H9 (cell line): ENCODE measurements around the gene TPM4. TPM values are rescaled to one million over a fixed set of nuclear protein-coding genes. Genes with fewer than 3 reads are reported as not detected.

Source experiments
- DNase-seq: peaks from one replicate; pipeline ENCODE4 v3.0.0-alpha.2; 2017
- H2AFZ ChIP-seq: one replicate; pipeline ENCODE4 v1.6.1; 2013; ENCODE audit warnings: mild to moderate bottlenecking, low read length, control low read depth, moderate library complexity
- H2AK5ac ChIP-seq: 2 replicates; pipeline ENCODE4 v1.6.1; 2013; ENCODE audit warnings: low read length, control low read depth, mixed read lengths; ENCODE audit not compliant: insufficient read length
- H2BK120ac ChIP-seq: one replicate; pipeline ENCODE4 v1.6.1; 2013; ENCODE audit warnings: low read depth, mild to moderate bottlenecking, low read length, control low read depth, inconsistent platforms; ENCODE audit not compliant: poor library complexity, severe bottlenecking
- H2BK12ac ChIP-seq: 2 replicates; pipeline ENCODE4 v1.6.1; 2013; ENCODE audit warnings: low read length, control low read depth, mixed read lengths, low read depth; ENCODE audit not compliant: insufficient read length
- H2BK15ac ChIP-seq: 2 replicates; pipeline ENCODE4 v1.6.1; 2013; ENCODE audit warnings: low read depth, low read length, control low read depth
- H2BK20ac ChIP-seq: one replicate; pipeline ENCODE4 v1.6.1; 2013; ENCODE audit warnings: low read depth, mild to moderate bottlenecking, low read length, control low read depth, inconsistent platforms; ENCODE audit not compliant: poor library complexity, severe bottlenecking
- H2BK5ac ChIP-seq: 2 replicates; pipeline ENCODE4 v1.6.1; 2013; ENCODE audit warnings: low read length, control low read depth, mixed read lengths; ENCODE audit not compliant: insufficient read length
- H3K14ac ChIP-seq: 2 replicates; pipeline ENCODE4 v1.6.1; 2013; ENCODE audit warnings: low read length, control low read depth; ENCODE audit not compliant: insufficient read depth
- H3K18ac ChIP-seq: 2 replicates; pipeline ENCODE4 v1.6.1; 2013; ENCODE audit warnings: low read depth, mild to moderate bottlenecking, mixed read lengths, low read length, control low read depth; ENCODE audit not compliant: insufficient read length
- H3K23ac ChIP-seq: 2 replicates; pipeline ENCODE4 v1.6.1; 2013; ENCODE audit warnings: low read length, control low read depth, mixed read lengths, low read depth; ENCODE audit not compliant: insufficient read length
- H3K23me2 ChIP-seq: 2 replicates; pipeline ENCODE4 v1.6.1; 2013; ENCODE audit warnings: low read depth, mild to moderate bottlenecking, mixed read lengths, low read length, control low read depth; ENCODE audit not compliant: insufficient read length, poor library complexity, severe bottlenecking
- H3K27ac ChIP-seq: 2 replicates; pipeline ENCODE4 v1.5.1; 2013; ENCODE audit warnings: low read length, control low read depth, mixed read lengths, low read depth; ENCODE audit not compliant: insufficient read length
- H3K27me3 ChIP-seq: 2 replicates; pipeline ENCODE4 v1.6.1; 2013; ENCODE audit warnings: low read length, control low read depth, inconsistent platforms; ENCODE audit not compliant: insufficient read depth
- H3K4ac ChIP-seq: 2 replicates; pipeline ENCODE4 v1.6.1; 2013; ENCODE audit warnings: low read depth, mild to moderate bottlenecking, control low read depth, inconsistent platforms, low read length, moderate library complexity
- H3K4me1 ChIP-seq: 2 replicates; pipeline ENCODE4 v1.6.1; 2013; ENCODE audit warnings: low read length, control low read depth, inconsistent platforms; ENCODE audit not compliant: insufficient read depth
- H3K4me2 ChIP-seq: 2 replicates; pipeline ENCODE4 v1.6.1; 2013; ENCODE audit warnings: low read length, control low read depth, mixed read lengths; ENCODE audit not compliant: insufficient read length, insufficient read depth
- H3K56ac ChIP-seq: 2 replicates; pipeline ENCODE4 v1.6.1; 2013; ENCODE audit warnings: low read depth, mild to moderate bottlenecking, mixed read lengths, low read length, control low read depth; ENCODE audit not compliant: insufficient read length
- H3K79me1 ChIP-seq: 2 replicates; pipeline ENCODE4 v1.6.1; 2013; ENCODE audit warnings: low read depth, mild to moderate bottlenecking, moderate library complexity, low read length, control low read depth, inconsistent platforms; ENCODE audit not compliant: insufficient read depth, poor library complexity, severe bottlenecking
- H3K79me2 ChIP-seq: 2 replicates; pipeline ENCODE4 v1.6.1; 2013; ENCODE audit warnings: low read length, control low read depth, inconsistent platforms; ENCODE audit not compliant: insufficient read depth
- H3K9ac ChIP-seq: 2 replicates; pipeline ENCODE4 v1.6.1; 2013; ENCODE audit warnings: low read length, control low read depth, mixed read lengths; ENCODE audit not compliant: insufficient read length; ENCODE audit errors: extremely low read depth
- H3K9me3 ChIP-seq: one replicate; pipeline ENCODE4 v1.6.1; 2013; ENCODE audit warnings: low read depth, low read length, inconsistent platforms; ENCODE audit not compliant: control insufficient read depth
- H3T11ph ChIP-seq: one replicate; pipeline ENCODE4 v1.6.1; 2013; ENCODE audit warnings: mild to moderate bottlenecking, low read length, control low read depth, inconsistent platforms
- H4K20me1 ChIP-seq: one replicate; pipeline ENCODE4 v1.6.1; 2013; ENCODE audit not compliant: control insufficient read depth, insufficient read length, insufficient read depth
- H4K5ac ChIP-seq: 2 replicates; pipeline ENCODE4 v1.6.1; 2013; ENCODE audit warnings: low read depth, mild to moderate bottlenecking, mixed read lengths, low read length, control low read depth; ENCODE audit not compliant: insufficient read length
- H4K8ac ChIP-seq: replicated peaks from 2 replicates; pipeline ENCODE4 v1.6.1; 2013; ENCODE audit warnings: low read length, control low read depth, mixed read lengths, low read depth; ENCODE audit not compliant: insufficient read length
- H4K91ac ChIP-seq: 2 replicates; pipeline ENCODE4 v1.6.1; 2013; ENCODE audit warnings: low read depth, mild to moderate bottlenecking, moderate library complexity, mixed read lengths, low read length, control low read depth; ENCODE audit not compliant: insufficient read length
- H3K27ac Mint-ChIP-seq, 3 experiments: 2 replicates in 2 of 3; 3 replicates in 1 of 3; pipeline ENCODE4 v1.8.0; 2020 to 2021; ENCODE audit warnings: mixed read lengths in 3 of 3, mild to moderate bottlenecking in 1 of 3, moderate library complexity in 1 of 3
- H3K27me3 Mint-ChIP-seq: 2 replicates; pipeline ENCODE4 v1.8.0; 2021; ENCODE audit warnings: low read depth, mild to moderate bottlenecking, moderate library complexity, mixed read lengths
- H3K36me3 Mint-ChIP-seq, 3 experiments: 2 replicates in 2 of 3; 3 replicates in 1 of 3; pipeline ENCODE4 v1.8.0; 2020 to 2021; ENCODE audit warnings: low read depth in 3 of 3, mixed read lengths in 3 of 3; ENCODE audit not compliant: insufficient read depth in 1 of 3
- H3K4me1 Mint-ChIP-seq, 2 experiments: 2 replicates each; pipeline ENCODE4 v1.8.0; 2020; ENCODE audit warnings: mixed read lengths in 2 of 2
- H3K4me3 Mint-ChIP-seq, 2 experiments: 2 replicates in 1 of 2; 3 replicates in 1 of 2; pipeline ENCODE4 v1.8.0; 2020 to 2021; ENCODE audit warnings: mild to moderate bottlenecking in 2 of 2, mixed read lengths in 2 of 2, moderate library complexity in 1 of 2
- H3K9me3 Mint-ChIP-seq, 2 experiments: 2 replicates in 1 of 2; 3 replicates in 1 of 2; pipeline ENCODE4 v1.8.0; 2020; ENCODE audit warnings: mild to moderate bottlenecking in 2 of 2, mixed read lengths in 2 of 2, moderate library complexity in 1 of 2
- WGBS: extraction: QIAGEN DNeasy Blood & Tissue Kit; methylation state at CpG from one replicate; pipeline ENCODE4 v1.1.7; 2013; ENCODE audit warnings: missing lambda C conversion rate, low lambda C conversion rate, mixed read lengths; ENCODE audit not compliant: insufficient read length; ENCODE audit errors: extremely low coverage; 5-methylcytosine and 5-hydroxymethylcytosine counted together
- total RNA-seq: library from RNA; stranded (reverse); gene quantifications from 2 replicates; pipeline ENCODE4 v1.2.1, GENCODE V29; 2021
- TF ChIP-seq, protein P1 (sequence below): fragments of 200-600 bp; sonication (generic); conservative IDR thresholded peaks from 3 replicates; pipeline ENCODE4 v1.8.0; 2021; ENCODE audit warnings: antibody characterized with exemption, mild to moderate bottlenecking

The TPM4 gene
- total RNA-seq, 1 experiment from 2014 or later: 431 TPM

DNA sequence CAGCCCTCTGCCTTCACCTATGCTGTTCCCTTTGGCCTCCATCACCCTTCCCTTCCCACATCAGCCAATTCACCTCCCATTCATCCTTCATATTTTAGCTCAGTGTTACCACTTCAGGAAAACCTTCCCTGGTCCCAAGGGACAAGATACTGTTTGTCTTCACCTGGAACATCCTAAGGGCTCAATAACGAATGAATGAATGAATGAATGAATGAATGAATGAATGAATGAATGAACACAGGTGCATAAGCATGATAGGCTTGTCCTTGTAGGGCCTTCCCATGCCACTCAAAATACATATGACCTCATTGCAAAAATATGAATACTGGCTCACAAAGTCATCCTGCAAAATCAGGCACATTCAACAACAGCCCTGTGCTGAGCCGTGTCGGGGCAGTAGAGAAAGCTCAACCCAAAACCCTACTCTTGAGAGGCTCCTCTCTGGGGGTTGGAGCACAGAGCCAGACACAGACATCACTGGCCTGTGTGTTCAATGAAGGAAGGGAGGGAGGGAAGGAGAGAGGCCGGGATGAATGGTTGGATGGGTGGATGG, 33.7 kb upstream of the TPM4 start:
- no peak overlapping the region for H2BK15ac ChIP-seq
- H3K56ac ChIP-seq: no peak overlapping the region
- WGBS: 100% methylated on average over 1 of the region's 4 CpGs
- H4K91ac ChIP-seq: no peak overlapping the region
- no peaks in the 10 kb centered on the region for H4K20me1 ChIP-seq
- peaks cover 19% of the 10 kb centered on the region for H3K27me3 Mint-ChIP-seq
- H3K9me3 Mint-ChIP-seq: peaks cover 0 to 41% of the 10 kb centered on the region in 2 experiments; a peak in 3 of 5 replicates
- no peak overlapping the region for H2BK5ac ChIP-seq
- no peak overlapping the region for H2BK12ac ChIP-seq
- H2BK20ac ChIP-seq: no peak overlapping the region
- no peaks in the 10 kb centered on the region for H3K23me2 ChIP-seq
- no peaks in the 10 kb centered on the region for H3K4me1 Mint-ChIP-seq
- H2AK5ac ChIP-seq: no peak overlapping the region
- H3K23ac ChIP-seq: no peak overlapping the region
- H3K36me3 Mint-ChIP-seq: no peaks in the 10 kb centered on the region; a peak in 1 of 7 replicates
- H3K79me2 ChIP-seq: no peaks in the 10 kb centered on the region
- no peak overlapping the region for H3K14ac ChIP-seq
- no peaks in the 10 kb centered on the region for H3K79me1 ChIP-seq
- H3K9me3 ChIP-seq: no peaks in the 10 kb centered on the region
- H2BK120ac ChIP-seq: no peak overlapping the region
- TF ChIP-seq, protein P1, sequence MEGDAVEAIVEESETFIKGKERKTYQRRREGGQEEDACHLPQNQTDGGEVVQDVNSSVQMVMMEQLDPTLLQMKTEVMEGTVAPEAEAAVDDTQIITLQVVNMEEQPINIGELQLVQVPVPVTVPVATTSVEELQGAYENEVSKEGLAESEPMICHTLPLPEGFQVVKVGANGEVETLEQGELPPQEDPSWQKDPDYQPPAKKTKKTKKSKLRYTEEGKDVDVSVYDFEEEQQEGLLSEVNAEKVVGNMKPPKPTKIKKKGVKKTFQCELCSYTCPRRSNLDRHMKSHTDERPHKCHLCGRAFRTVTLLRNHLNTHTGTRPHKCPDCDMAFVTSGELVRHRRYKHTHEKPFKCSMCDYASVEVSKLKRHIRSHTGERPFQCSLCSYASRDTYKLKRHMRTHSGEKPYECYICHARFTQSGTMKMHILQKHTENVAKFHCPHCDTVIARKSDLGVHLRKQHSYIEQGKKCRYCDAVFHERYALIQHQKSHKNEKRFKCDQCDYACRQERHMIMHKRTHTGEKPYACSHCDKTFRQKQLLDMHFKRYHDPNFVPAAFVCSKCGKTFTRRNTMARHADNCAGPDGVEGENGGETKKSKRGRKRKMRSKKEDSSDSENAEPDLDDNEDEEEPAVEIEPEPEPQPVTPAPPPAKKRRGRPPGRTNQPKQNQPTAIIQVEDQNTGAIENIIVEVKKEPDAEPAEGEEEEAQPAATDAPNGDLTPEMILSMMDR: no peak
- no peaks in the 10 kb centered on the region for H3K27me3 ChIP-seq
- H4K5ac ChIP-seq: no peak overlapping the region
- no peak overlapping the region for H3K27ac Mint-ChIP-seq
- no peak overlapping the region for H3K4ac ChIP-seq
- H2AFZ ChIP-seq: no peak overlapping the region
- DNase-seq: no peak
- no peak overlapping the region for H3K9ac ChIP-seq
- H3K4me1 ChIP-seq: no peaks in the 10 kb centered on the region
- no peak overlapping the region for H4K8ac ChIP-seq
- H3K4me3 Mint-ChIP-seq: no peak overlapping the region
- H3K18ac ChIP-seq: no peak overlapping the region
- H3K27ac ChIP-seq: no peak overlapping the region
- H3K4me2 ChIP-seq: no peak overlapping the region
- no peak overlapping the region for H3T11ph ChIP-seq
